Epithelial cell of prostate (primary cell): ENCODE data around the gene C11orf87.

ENCODE experiments used
- DNase-seq: peaks from one replicate; pipeline ENCODE4 v3.0.0-alpha.2; 2011; ENCODE audit warnings: low read depth, low spot score
- H3K27ac ChIP-seq: fragments of 450-650 bp; 2 replicates; pipeline ENCODE4 v1.5.1; 2017; ENCODE audit warnings: mild to moderate bottlenecking

Gene C11orf87

DNA sequence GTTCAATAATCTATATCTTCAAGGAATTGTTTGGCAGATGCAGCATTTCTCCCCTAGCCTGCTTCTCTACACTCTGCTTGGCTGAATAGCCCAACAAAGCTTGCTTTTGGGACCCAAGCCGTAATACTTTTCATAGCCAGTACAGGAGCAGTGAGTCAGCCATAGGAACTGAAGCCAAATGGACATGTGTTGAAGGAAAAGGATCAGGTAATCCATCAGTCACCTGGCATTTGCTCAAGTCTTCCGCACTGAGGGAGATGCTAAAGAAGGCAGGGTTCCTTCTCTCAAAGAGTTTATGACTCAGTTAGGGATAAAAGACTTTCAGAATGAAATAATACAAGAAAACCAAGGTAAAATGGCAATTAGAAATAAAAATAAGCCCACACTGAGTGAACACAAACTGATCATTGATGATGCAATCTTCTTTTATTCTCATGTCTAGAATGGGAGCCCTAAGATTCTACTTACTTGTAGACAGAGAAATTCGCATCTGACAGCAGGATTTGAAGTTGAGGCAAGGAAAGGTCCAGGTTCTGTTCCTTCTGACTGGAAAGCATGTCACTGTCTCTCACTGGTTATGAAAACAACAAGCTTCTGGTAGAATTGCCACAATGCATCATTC lies 13.2 kb downstream of the C11orf87 start:
- DNase-seq, result peak; percentile 50
- H3K27ac ChIP-seq, result no peak overlapping the region

DNA sequence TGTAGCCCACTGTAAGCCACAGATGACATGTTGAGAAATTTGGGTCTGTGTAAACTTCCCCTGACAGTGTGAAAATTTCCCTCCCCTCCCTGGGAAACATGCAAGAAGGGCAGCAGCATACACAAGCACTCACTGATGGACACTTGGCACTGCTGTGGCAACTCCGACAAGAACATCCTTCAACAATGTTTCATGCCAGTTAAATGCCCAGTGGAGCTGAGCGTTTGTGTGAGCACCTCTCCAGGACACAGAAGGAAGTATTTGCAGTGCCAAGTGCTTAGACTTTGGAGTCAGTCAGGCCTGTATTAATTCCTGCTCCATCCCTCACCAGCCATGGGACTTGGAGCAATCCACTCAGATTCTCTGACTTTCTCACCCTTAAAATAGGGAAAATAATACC lies 17.7 kb downstream of the C11orf87 start:
- no peak overlapping the region for H3K27ac ChIP-seq
- DNase-seq, result no peak

DNA sequence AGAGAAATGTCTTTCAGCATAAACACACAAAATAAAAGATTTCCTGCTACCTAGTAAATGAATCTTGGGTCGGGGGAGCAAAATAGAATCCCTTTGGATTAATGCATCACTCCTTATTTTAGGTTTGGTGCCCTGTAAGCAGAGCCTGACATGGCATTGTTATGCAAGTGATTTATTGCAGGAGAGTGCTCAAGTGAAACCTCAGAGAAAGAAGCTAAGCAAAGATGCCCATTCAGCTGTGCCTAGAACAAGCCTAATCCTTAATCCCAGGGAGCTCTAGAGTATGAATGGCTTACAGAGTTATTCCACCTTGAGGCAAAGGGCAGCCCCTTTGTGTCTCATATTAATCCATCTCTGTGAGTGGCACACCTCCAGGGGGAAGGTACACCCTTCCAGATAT lies 21.1 kb downstream of the C11orf87 start:
- H3K27ac ChIP-seq, result no peak overlapping the region
- DNase-seq, result no peak

DNA sequence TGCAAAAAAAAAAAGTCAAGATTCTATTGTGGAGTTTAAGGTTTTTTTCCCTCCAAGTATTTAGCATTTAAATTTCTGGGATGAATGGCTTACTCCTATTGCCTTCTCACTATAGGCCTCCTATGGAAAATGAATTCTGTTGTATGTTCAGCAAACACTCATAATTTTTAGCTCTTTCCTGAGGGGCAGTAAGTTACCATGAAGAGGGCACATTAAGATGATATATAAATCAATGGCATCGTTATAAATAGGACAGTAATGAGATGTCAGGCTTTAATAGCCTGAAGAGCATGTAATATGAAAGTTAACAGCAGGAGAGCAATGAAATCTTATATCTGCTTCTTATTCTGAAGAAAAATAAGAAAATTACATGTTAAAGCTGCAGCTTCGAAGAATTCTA lies 32.9 kb downstream of the C11orf87 start:
- H3K27ac ChIP-seq, result no peak overlapping the region
- no peak for DNase-seq
